Measurements from ENCODE around the gene HCFC1R1.
"Not testable (repeated sequence)": the region's sequence is repeated elsewhere in the genome, so short reads cannot be mapped to it uniquely, and the experiment has no call there.

The HCFC1R1 gene

GRCh38 chr16:3059041-3059722 is 35.4 kb upstream of the HCFC1R1 start:
- TF ChIP-seq CTCF (conservative IDR thresholded peaks at IDR 0.05) (peak; percentile 97), ZFX (IDR thresholded peaks at IDR 0.05) (peak; percentile 27; the same call in 1 of the 2 replicates)
- peak overlapping the region; percentile 88 for H3K27ac ChIP-seq

- TF ChIP-seq CTCF (conservative IDR thresholded peaks at IDR 0.05) (no peak), ZFX (IDR thresholded peaks at IDR 0.05) (no peak)
- H3K27ac ChIP-seq: peak overlapping the region; percentile 88
Observed at GRCh38 chr16:3058139-3059030, 34.6 kb upstream of the HCFC1R1 start.

GRCh38 chr16:3057181-3058138 is 33.7 kb upstream of the HCFC1R1 start:
- no peak for TF ChIP-seq CTCF (conservative IDR thresholded peaks at IDR 0.05)
- no peak for TF ChIP-seq ZFX (IDR thresholded peaks at IDR 0.05)
- no peak overlapping the region for H3K27ac ChIP-seq

GRCh38 chr16:3056336-3057180 is 32.8 kb upstream of the HCFC1R1 start:
- H3K27ac ChIP-seq: no peak overlapping the region

GRCh38 chr16:3055734-3056115 is 32.0 kb upstream of the HCFC1R1 start:
- not testable (repeated sequence) for H3K27ac ChIP-seq

More at GRCh38 chr16:3056336-3057180, 32.8 kb upstream of the HCFC1R1 start:
- TF ChIP-seq ZFX (IDR thresholded peaks at IDR 0.05) (no peak), CTCF (conservative IDR thresholded peaks at IDR 0.05) (no peak)

- H3K27ac ChIP-seq: no peak overlapping the region
- TF ChIP-seq CTCF (conservative IDR thresholded peaks at IDR 0.05): no peak
- no peak for TF ChIP-seq ZFX (IDR thresholded peaks at IDR 0.05)
Observed at GRCh38 chr16:3054965-3055733, 31.4 kb upstream of the HCFC1R1 start.

GRCh38 chr16:3053330-3053710 is 29.6 kb upstream of the HCFC1R1 start:
- H3K27ac ChIP-seq: not testable (repeated sequence)

- not testable (repeated sequence) for H3K27ac ChIP-seq
Observed at GRCh38 chr16:3052571-3053329, 29.0 kb upstream of the HCFC1R1 start.

Measured in C4-2B (cell line).